Stomach (tissue), 9 donors: ENCODE results near the gene GRIK1. TPM values are rescaled to one million over a fixed set of nuclear protein-coding genes. Genes with fewer than 3 reads are reported as not detected.

ENCODE experiments used
- DNase-seq, 2 donors: peaks; one replicate each; pipeline versions ENCODE4 v3.0.0 to v3.0.0-alpha.2; 2013 to 2019
- H3K27ac ChIP-seq, 5 donors: fragments of 200-600 bp in 4 of 5; sonication (generic) in 4 of 5; one replicate each; pipeline ENCODE4 v1.5.1; 2013 to 2019; ENCODE audit warnings: mild to moderate bottlenecking in 1 of 5, moderate library complexity in 1 of 5
- H3K27me3 ChIP-seq, 3 donors: fragments of 200-600 bp; sonication (generic); one replicate each; pipeline ENCODE4 v1.5.1; 2017 to 2019; ENCODE audit warnings: mixed run types in 1 of 3
- H3K36me3 ChIP-seq, 4 donors: fragments of 200-600 bp; sonication (generic); 1 replicate in 3 of 4; 2 replicates in 1 of 4; pipeline ENCODE4 v1.5.1; 2016 to 2019
- H3K4me1 ChIP-seq, 4 donors: fragments of 200-600 bp; sonication (generic); one replicate each; pipeline ENCODE4 v1.5.1; 2016 to 2019
- H3K4me3 ChIP-seq, 4 donors: fragments of 200-600 bp; sonication (generic) in 3 of 4; one replicate each; pipeline ENCODE4 v1.5.1; 2016 to 2019; ENCODE audit warnings: mild to moderate bottlenecking in 1 of 4
- H3K9me3 ChIP-seq, 4 donors: fragments of 200-600 bp; sonication (generic); one replicate each; pipeline ENCODE4 v1.5.1; 2016 to 2019
- EP300 ChIP-seq: sonication (generic); formaldehyde crosslinking; IDR thresholded peaks from one replicate; pipeline ENCODE4 v1.6.1; 2017; ENCODE audit warnings: antibody characterized with exemption
- POLR2A ChIP-seq, 4 donors: fragments of 450-650 bp; IDR thresholded peaks; one replicate each; pipeline ENCODE4 v1.6.1; 2016; ENCODE audit warnings: antibody characterized with exemption in 4 of 4, control low read depth in 2 of 4, mild to moderate bottlenecking in 1 of 4, moderate library complexity in 1 of 4
- POLR2AphosphoS5 ChIP-seq, 3 donors: sonication (generic); formaldehyde crosslinking; IDR thresholded peaks; one replicate each; pipeline ENCODE4 v1.6.1; 2016; ENCODE audit warnings: antibody characterized with exemption in 3 of 3
- WGBS, 5 donors: extraction: QIAGEN DNeasy Blood & Tissue Kit in 3 of 5; methylation state at CpG; one replicate each; pipeline versions ENCODE4 v1.1.5 to v1.1.7; 2013 to 2018; 5-methylcytosine and 5-hydroxymethylcytosine counted together
- intact Hi-C: fragments of 100-400 bp; cut with DNase I; formaldehyde crosslinking; loops from one replicate; pipeline ENCODE4 v1.15.1; 2023; ENCODE audit warnings: low total_unique reads
- polyA plus RNA-seq, 3 donors: library from polyadenylated mRNA; stranded (reverse); fragments of 200-250 nt; gene quantifications; one replicate each; pipeline ENCODE4 v1.2.3, GENCODE V29; 2013
- total RNA-seq, 5 donors: library from RNA; depleted of rRNA; stranded (reverse); fragments of >200 nt; gene quantifications; one replicate each; pipeline versions ENCODE4 v1.1.0 to v1.2.3, GENCODE V29; 2014 to 2016
- TF ChIP-seq, protein P1 (sequence below), 7 experiments: fragments of 450-650 bp in 4 of 7; fragments of 200-600 bp in 3 of 7; sonication (generic) in 3 of 7; IDR thresholded peaks; one replicate each; pipeline ENCODE4 v1.5.1; 2016 to 2019; ENCODE audit warnings: antibody characterized with exemption in 7 of 7, control low read depth in 2 of 7, mild to moderate bottlenecking in 1 of 7
- donor health status: healthy with polysubstance abuse.
- donor health status: Bipolar disorder and iron deficiency.
- donor health status: healthy.

The GRIK1 gene
- total and polyA plus RNA-seq, 8 donors = 0.06 to 1.5 (median 0.66) TPM; not detected in 4

DNA sequence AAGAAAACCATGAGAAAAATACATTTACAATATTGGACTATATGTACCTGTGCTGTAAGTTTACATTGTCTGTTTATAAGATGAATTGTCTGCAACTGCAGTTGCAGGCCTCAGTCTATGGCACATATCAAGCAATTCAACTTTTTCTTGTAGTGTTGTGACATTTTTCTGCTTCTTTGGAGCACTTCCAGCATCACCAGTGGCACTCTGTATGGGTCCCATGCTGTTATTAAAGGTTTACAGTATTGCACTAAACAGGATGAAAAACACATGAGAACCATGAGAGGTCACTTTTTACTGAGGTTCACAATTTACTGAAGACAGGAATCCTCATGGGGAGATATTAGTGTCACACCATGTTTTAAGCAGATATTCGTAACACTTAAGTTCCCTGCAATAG is 118.6 kb downstream of the GRIK1 start:
- 88 to 96% (median 91%) methylated on average over 1 of the region's 1 CpG for WGBS, 5 donors
- H3K4me1 ChIP-seq = no peaks in the 10 kb centered on the region
- H3K36me3 ChIP-seq = no peaks in the 10 kb centered on the region
- no peaks in the 10 kb centered on the region for H3K9me3 ChIP-seq
- no peaks in the 10 kb centered on the region for H3K27me3 ChIP-seq
- no peak overlapping the region for H3K27ac ChIP-seq
- no peak for DNase-seq
- intact Hi-C loops = no loop called here
- H3K4me3 ChIP-seq = no peak overlapping the region
- TF ChIP-seq POLR2AphosphoS5 (IDR thresholded peaks at IDR 0.05) (no peak), POLR2A (IDR thresholded peaks at IDR 0.05) (no peak), EP300 (no peak)
- TF ChIP-seq, protein P1, sequence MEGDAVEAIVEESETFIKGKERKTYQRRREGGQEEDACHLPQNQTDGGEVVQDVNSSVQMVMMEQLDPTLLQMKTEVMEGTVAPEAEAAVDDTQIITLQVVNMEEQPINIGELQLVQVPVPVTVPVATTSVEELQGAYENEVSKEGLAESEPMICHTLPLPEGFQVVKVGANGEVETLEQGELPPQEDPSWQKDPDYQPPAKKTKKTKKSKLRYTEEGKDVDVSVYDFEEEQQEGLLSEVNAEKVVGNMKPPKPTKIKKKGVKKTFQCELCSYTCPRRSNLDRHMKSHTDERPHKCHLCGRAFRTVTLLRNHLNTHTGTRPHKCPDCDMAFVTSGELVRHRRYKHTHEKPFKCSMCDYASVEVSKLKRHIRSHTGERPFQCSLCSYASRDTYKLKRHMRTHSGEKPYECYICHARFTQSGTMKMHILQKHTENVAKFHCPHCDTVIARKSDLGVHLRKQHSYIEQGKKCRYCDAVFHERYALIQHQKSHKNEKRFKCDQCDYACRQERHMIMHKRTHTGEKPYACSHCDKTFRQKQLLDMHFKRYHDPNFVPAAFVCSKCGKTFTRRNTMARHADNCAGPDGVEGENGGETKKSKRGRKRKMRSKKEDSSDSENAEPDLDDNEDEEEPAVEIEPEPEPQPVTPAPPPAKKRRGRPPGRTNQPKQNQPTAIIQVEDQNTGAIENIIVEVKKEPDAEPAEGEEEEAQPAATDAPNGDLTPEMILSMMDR (IDR thresholded peaks at IDR 0.05) = no peak

DNA sequence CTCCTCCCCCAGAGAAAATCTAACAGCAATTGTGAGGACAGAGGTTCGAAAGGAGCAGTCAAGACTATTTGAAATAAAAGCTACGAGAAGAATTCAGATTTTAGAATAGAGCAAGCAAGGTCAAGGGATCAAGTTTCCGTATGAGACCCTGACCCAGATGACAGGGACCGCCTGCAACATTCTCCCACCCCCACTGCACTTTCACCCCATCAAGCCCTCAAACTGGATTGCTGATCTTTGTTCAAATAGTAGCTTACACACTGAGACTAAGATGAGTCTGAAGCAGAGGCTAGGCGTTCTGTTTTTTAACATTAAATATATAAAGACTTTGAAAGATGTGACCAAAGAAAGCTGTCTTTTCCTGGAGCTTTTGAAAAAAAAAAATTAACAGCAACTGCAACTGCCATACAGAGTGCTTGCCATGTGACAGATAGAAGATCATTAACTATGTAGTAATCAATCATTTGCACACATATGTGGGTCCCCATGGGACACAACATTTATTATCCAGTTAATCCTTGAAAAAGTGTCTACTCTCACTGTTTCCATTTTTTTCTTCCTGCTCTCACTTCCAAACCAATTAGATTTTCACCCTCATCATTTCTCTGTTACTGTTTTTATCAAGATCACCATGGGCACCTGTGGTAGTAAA is 120.0 kb downstream of the GRIK1 start:
- DNase-seq = peak in 1 of 2 donors; percentile 6
- Histone ChIP-seq H3K36me3 (no peaks in the 10 kb centered on the region), H3K9me3 (no peaks in the 10 kb centered on the region), H3K4me3 (no peak overlapping the region), H3K27me3 (no peaks in the 10 kb centered on the region), H3K4me1 (no peaks in the 10 kb centered on the region), H3K27ac (no peak overlapping the region)
- WGBS, 5 donors = 36 to 47% (median 42%) methylated on average over 5 of the region's 5 CpGs
- TF ChIP-seq, protein P1 (IDR thresholded peaks at IDR 0.05) = no peak
- TF ChIP-seq EP300 (no peak), POLR2AphosphoS5 (IDR thresholded peaks at IDR 0.05) (no peak), POLR2A (IDR thresholded peaks at IDR 0.05) (no peak)
- intact Hi-C loops = no loop called here

GRCh38 chr21:29818383-29818921 is 121.3 kb downstream of the GRIK1 start:
- Histone ChIP-seq H3K4me3 (no peak overlapping the region), H3K9me3 (no peaks in the 10 kb centered on the region), H3K27ac (no peak overlapping the region), H3K27me3 (no peaks in the 10 kb centered on the region), H3K4me1 (no peaks in the 10 kb centered on the region), H3K36me3 (no peaks in the 10 kb centered on the region)
- 63 to 85% (median 79%) methylated on average over 2 of the region's 2 CpGs for WGBS, 5 donors
- TF ChIP-seq, protein P1 (IDR thresholded peaks at IDR 0.05) = no peak
- no peak for TF ChIP-seq POLR2AphosphoS5 (IDR thresholded peaks at IDR 0.05)
- no peak for TF ChIP-seq POLR2A (IDR thresholded peaks at IDR 0.05)
- TF ChIP-seq EP300 = no peak
- intact Hi-C loops = no loop called here
- no peak for DNase-seq

- TF ChIP-seq EP300 (no peak), POLR2A (IDR thresholded peaks at IDR 0.05) (no peak), POLR2AphosphoS5 (IDR thresholded peaks at IDR 0.05) (no peak)
- TF ChIP-seq, protein P1 (IDR thresholded peaks at IDR 0.05) = no peak
- no peaks in the 10 kb centered on the region for H3K4me1 ChIP-seq
Observed at GRCh38 chr21:29817450-29817849, 122.3 kb downstream of the GRIK1 start.

More at GRCh38 chr21:29817450-29817849, 122.3 kb downstream of the GRIK1 start:
- Histone ChIP-seq H3K4me3 (no peak overlapping the region), H3K27me3 (no peaks in the 10 kb centered on the region), H3K36me3 (no peaks in the 10 kb centered on the region), H3K27ac (no peak overlapping the region), H3K9me3 (no peaks in the 10 kb centered on the region)
- intact Hi-C loops = no loop called here
- 68 to 96% (median 70%) methylated on average over 3 of the region's 3 CpGs for WGBS, 5 donors
- DNase-seq = no peak
